ENCODE results near the gene RFPL3.
"Not testable (repeated sequence)": the region's sequence is repeated elsewhere in the genome, so short reads cannot be mapped to it uniquely, and the experiment has no call there.

Gene RFPL3

DNA sequence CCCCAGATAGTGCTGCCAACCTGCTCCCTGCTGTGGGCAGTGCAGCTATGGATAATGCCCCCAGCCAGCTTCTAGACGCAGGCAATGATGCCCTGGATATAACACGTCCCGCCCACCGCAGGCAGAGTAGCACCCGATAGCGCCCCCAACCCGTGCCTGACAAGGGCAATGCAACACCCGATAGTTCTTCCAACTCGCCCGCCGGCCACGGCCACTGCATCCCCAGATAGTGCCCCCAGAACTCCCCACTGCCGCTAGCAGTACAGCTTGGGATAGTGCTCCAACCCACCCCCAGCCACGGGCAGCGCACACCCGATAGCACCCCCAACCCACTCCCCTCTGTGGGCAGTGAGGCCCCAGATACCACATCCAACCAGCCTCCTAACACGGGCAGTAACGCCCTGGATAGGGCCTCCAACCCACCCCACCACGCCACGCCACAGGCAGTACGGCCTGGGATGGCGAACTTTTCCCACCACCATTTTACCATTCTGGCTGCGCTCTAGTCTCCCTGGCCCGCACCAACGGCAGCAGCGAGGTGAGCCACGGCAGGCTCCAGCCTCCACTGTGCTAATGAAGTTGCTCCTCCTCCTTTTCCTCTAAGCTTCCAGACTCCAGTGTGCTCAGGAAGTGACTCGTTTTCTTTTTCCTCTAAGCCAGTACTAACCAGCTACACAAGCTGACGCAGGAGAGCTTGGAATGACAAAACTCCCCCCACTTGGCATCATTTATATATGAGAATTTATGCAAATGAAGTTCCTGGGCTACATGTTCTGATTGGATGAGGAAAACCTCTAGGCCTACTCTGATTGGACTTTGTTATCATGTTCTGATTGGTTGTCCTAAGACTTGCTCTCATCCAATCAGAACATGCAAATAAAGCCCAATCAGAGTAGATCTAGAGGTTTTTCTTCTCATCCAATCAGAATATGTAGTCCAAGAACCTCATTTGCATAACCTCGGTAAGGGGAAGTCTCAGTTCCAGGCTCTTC is 3.0 kb upstream of the RFPL3 start:
- DNase-seq: no peak

DNA sequence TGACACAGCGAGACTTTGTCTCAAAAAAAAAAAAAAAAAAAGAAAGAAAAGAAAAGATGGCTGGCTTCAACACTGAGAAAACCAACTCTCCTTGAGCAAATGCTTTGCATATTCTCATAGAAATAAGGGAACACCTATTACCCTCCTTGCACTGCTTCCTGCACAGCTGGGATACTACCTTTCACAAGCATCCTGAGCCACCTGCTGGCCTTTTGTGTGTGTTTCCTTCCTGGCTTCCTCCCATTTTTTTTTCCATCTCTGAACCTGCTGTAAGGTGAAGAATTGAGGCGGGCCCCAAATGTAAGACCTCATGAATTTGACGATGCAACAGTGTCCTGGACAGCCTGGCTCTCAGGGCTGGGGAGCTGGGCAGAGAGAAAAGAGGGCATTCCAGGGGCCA is 1.9 kb upstream of the RFPL3 start:
- no peak for DNase-seq

DNA sequence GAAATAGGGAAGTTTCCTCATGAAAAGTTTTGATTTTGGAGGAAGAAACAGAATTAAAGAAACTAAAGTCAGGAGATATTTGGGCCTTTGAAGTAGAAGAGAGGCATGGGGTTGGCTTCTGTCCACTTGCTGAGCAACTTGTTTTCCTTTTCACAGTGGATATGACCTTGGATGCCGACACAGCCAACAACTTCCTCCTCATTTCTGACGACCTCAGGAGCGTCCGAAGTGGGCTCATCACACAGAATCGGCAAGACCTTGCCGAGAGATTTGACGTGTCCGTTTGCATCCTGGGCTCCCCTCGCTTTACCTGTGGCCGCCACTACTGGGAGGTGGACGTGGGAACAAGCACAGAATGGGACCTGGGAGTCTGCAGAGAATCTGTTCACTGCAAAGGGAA is 2.4 kb downstream of the RFPL3 start:
- DNase-seq: not testable (repeated sequence)

DNA sequence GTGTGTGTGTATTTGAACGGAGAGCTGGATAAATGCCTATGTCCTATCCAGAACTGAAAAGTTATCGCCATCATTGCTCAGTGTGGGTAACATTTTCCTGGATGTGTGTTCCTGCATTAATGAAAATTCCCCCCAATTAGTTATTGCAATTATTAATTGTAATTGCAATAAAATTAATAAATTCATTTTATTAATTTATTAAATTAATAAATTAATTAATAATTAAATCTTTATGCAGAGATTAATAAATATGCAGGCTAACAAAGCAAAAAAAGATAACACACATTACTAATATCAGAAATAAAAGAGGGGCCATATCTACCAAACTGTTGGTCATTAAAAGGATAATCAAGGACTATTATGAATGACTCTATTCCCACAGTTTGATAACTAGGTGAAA is 3.6 kb downstream of the RFPL3 start:
- DNase-seq: no peak

DNA sequence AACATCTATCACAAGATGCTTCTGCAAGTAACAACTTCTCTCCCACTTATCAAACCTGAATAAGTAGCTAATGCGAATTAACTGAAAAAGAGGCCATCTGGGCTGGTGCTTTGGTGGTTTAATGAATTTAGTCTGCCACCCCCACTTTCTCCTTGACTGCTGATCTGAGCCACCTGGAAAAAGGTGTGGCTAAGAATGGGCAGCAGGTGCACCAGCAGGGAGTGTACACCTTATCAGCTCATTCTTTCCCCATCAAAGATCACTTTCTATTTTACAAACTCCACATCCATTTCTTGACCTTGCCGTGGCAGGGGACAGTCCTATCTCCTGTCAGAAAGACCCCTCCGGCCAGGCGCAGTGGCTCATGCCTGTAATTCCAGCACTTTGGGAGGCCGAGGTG is 6.5 kb downstream of the RFPL3 start:
- DNase-seq: no peak

DNA sequence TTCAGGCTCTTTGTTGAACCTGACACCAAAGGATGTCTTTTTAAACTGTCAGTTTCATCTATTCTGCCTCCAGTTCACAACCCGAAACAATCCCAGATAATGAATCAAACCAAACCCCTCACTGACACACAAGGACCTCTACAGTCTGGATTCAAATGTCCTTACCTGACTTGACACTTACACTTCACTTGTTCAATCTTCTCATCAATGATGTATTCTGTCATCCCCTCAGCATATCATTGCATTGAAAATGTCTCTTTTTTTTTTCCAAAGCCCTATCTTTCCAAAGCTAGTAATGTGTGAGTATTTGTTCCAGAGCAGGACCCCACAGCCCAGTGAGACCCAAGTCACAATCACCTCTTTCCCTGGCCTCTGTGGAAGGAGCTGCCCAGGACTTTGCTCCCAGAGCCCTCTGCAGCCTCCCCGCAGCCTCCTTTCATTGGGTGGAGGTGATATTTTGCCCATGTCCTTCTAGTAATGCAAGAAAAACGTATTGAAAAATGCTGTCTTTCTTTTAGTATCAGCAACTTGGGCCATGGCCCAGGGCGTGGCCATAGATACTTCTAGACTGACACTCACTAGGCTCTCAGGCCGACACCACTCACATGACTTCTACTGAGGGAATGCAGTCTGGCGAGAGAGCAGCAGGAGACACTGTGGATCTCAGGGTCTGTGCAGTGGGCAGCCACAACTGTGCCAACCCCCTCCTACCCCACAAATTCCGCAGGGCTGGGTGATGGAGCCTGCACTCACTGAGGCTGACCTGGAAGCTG is 18.2 kb downstream of the RFPL3 start:
- no peak for DNase-seq

DNA sequence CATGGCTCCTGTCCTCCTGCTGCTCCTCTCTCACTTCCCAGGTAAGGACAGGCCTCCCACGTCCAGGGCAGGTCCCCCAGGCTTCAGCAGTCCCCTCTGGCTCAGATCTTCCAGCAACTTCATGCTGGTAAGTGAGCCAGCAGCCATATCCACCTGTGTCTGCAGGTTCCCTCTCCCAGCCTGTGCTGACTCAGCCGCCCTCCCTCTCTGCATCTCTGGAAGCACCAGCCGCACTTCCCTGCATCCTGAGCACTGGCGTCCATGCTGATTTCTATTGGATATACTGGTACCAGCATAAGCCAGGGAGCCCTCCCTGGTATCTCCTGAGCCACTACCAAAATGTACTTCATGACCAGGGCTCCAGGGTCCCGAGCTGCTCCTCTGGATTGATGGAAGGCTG is 19.0 kb downstream of the RFPL3 start:
- no peak for DNase-seq

DNA sequence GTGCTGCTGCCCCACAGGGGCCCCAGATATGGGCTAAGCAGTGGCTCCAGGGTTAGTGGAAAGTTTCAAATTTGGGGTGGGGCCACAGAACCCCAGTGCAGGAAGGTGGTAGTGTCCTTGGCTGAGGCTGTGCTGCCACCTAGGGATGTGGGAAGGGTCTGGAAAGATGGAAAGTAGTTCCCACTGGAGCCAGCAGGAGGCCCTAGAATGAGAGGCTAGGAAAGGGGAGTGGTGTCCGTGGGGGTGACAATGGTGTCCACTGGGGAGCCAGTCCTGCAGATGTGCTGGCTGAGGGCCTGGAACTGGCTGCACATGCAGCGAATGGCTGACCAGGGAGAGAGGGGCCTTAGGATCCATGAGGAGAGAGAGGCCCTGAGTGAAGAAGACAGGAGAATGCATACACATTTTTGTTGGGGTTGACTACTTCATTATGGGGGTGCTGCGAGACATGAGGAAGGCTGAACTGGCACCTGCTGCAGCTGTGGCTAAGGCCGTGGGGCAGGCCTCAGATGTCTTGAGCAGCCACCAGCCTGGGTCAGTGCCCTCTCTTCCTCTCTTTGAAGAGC is 21.1 kb downstream of the RFPL3 start:
- DNase-seq: no peak

DNA sequence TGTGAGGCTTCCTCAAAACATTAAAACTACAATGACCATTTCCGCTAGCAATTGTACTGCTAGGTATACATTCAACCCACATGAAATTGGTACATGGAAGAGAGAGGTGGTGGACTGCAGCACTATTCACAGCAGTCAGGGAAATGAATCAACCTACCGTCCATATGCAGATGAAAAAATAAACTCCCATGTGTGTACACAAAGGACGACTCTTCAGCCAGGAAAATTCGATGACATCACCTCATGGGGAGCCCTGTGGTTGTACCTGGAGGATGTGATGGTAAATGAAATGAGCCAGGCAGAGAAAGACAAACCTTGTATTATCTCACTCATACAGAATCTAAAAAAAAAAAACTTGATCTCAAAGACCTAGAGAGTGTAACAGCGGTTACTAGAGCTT is 23.3 kb downstream of the RFPL3 start:
- DNase-seq: no peak

DNA sequence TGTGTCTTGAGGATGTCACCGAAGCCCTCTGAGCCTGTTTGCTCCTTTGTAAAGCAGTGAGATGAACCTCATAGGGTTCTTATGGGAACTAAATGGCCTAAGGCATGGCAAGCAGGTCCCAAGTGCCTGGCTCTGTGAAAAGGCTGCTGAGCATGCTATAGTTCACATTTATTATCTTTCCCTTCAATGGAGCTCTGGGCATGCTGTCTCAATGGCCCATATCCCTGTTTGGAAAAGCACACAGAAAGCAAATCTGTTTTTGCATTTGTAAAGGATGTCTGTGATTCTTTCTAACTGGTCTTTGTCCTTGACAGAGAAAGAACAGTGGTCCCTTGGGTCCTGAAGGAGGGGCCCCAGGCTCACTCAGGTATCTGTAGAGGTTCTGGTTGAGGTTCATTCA is 28.0 kb downstream of the RFPL3 start:
- no peak for DNase-seq

DNA sequence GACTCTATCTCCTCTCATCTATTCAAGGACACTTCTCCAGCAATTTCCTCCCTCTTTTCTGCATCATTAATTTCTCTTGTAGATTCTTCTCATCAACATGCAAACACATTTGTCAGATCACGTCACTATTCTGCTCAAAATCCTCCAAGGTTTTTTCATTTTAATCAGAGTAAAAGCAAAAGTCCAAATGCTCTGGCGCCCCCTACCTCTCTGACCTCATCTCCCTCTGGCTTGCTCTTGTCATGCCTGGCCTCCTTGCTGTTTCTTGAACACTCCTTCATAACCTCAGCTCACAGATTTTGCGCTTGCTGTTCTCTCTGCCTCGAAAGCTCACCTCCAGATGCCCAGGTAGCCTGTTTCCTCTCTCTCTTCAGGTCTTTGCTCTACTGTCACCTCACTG is 32.0 kb downstream of the RFPL3 start:
- DNase-seq: no peak

DNA sequence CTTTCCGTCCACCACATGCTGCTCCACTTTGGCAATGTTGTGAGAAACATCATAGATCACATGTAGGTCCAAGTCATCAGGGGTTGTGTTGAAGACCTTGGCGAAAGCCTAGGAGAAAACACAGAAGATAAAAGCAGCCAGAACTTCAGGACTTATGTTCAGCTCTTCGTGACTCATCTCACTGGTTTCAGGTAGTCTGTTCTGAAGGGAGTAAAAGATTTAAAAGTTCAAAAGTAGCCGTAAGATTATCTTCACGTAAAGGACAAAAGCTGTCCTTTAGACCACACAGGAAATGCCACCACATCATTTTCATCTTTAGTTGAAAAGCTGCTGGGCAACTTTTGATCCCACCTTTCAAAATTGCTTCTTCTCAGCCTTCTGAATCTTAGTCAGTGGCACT is 37.4 kb downstream of the RFPL3 start:
- no peak for DNase-seq

DNA sequence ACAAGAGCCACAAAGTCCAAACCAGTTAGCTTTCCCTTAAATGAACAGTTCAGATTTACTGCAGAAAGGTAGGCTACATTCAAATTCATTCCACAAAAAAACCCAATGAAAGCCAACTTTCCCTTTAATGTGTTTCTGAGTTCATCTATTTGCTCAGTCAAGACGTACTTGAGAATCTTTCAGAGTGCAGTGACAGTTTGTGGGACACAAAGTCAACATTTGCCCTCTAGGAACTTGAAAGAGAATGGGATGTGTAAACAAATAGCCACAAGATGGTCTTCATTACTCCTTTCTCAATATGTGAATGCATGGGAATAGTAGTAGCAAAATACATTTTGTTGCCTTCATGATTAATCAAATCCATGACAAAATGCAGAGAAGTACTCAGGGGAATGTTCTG is 38.6 kb downstream of the RFPL3 start:
- no peak for DNase-seq

DNA sequence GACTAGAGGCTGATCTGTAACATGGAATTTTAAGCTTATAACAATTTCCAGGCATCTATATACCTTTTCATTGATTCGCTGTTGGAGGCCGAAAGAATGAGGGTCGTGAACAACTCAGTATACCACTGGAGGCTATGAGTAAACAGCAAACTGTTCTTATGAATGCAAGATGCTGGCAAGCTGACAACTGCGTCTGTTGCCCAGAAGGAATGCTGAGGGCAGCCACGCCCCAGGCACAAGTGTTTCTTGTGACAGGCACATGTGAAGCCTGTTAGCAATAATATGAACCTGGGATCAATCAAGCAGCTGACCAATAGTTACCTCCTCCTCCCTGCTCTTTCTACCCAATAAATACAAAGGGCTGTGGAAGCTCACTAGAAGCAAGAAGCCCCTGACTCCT is 39.1 kb downstream of the RFPL3 start:
- no peak for DNase-seq

DNA sequence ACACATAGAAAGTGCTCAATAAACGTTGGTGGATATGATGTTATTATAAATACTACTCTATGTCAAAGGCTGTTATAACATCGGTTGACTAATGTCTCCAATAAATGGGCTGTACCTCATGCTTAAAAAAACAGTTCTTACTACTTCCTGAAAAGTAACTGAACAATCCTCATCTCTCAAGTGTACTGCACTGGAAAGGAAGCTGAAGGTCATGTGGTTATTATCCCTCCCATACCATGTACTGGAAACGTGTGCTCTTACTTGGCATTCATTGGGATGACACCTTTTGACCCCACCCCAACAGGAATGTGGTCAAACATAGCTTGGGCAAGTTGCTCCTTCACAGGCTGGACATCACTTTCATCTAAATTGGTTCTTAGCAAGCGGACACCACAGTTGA is 43.8 kb downstream of the RFPL3 start:
- DNase-seq: no peak

DNA sequence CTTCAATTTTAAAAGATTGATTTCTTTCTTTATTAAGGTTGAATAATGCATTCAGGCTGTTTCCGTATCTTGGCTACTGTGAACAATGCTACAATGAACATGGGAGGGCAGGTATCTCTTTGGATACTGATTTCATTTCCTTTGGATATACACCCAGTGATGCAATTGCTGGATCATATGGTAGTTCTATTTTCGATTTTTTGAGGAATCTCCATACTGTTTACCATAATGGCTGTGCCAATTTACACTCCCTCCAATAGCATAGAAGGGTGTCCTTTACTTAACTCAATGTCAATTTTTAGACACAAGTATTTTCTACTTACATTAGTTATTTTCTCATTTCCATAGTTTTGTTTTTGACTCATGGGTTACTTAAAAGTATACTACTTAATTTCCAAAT is 46.4 kb downstream of the RFPL3 start:
- DNase-seq: no peak

DNA sequence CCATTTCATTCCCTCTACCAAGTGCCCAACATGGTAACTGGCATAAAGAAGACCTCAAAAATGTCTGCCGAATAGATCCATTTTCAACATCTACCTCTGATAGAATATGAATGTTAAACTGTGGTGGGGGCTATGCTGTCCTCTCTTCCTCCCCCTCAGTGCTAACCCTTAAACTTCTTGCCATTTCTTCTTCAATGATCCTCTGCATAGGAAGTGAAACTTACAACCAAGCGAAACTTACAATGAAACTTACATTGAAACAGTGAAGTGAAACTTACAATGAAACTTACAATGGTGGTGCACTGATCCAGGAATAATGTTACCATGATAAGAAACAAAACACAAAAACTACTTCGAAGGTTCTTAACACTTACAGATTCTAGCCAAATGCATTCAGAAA is 49.6 kb downstream of the RFPL3 start:
- no peak for DNase-seq

DNA sequence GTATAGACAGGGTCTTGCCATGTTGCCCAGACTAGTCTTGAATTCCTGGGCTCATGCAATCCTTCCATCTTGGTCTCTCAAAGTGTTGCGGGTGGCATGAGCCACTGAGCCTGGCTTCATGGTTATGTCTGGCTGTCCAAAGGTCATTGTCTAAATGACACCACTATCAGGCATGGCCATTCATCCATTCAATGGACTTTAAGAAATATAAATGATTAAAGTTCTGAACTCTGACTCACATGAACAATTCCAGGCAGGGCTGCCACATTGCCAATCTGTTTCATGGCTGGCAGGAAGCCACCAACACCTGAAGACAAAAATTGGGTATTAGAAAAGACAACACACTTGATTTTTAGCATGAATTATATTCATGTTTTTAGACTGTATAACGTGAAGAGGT is 50.3 kb downstream of the RFPL3 start:
- DNase-seq: no peak

DNA sequence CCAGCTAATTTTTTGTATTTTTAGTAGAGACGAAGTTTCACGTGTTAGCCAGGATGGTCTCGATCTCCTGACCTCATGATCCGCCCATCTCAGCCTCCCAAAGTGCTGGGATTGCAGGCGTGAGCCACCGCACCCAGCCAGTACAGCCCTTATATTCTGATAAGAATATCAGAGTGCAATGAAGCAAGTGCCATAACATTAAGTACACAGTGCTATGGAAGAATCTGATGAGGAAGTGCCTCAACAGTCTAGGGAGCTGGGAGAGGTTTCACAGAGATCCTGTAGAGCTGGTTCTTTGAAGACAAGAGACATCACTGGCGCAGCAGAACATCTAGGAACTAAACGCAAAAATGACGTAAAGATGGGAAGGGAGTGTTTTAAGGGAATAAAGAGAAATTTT is 52.3 kb downstream of the RFPL3 start:
- no peak for DNase-seq

DNA sequence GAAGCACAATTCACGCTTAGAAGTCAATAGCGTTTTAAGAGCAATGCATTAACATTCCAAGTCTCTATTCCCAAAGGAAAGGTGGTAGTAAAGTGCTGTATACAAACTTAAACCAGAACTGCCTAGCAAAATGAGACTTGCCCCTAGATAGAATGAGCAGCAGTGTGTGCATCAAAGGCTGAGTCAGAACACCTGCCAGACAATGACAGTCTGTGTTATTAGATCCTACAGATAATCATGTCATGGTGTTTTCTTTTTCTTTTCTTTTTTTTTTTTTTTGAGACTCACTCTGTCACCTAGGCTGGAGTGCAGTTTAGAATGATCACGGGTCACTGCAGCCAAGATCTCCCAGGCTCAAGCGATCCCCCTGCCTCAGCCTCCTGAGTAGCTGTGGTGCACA is 52.8 kb downstream of the RFPL3 start:
- no peak for DNase-seq

Data from DMS79 (cell line).